Measurements from ENCODE around the gene KBTBD4.

The KBTBD4 gene

GRCh38 chr11:47578524-47579494, at the start of gene KBTBD4, which contains the start of gene NDUFS3:
Gene KBTBD4 (minus strand): TSS chr11:47578970. CDS start chr11:47578951, 19 bp downstream.
Gene NDUFS3 (plus strand): TSS chr11:47579074. CDS start chr11:47579092, 18 bp downstream.
- peaks cover 27 to 44% of the 10 kb centered on the region in 2 donors for H3K36me3 Mint-ChIP-seq
- H3K4me1 Mint-ChIP-seq = peaks cover 20 to 32% of the 10 kb centered on the region in 2 donors
- DNase-seq = peak; percentile 80
- no peaks in the 10 kb centered on the region for H3K9me3 Mint-ChIP-seq
- ATAC-seq (replicated peaks) = peak; percentile 94 to 97
- no peaks in the 10 kb centered on the region for H3K27me3 Mint-ChIP-seq
- H3K27ac Mint-ChIP-seq = peak within 1 kb of the TSS; percentile 98
- peak within 1 kb of the TSS; percentile 91 to 98 for H3K4me3 Mint-ChIP-seq

GRCh38 chr11:47628026-47628425, 49.3 kb upstream of the KBTBD4 start:
- H3K4me1 Mint-ChIP-seq = no peaks in the 10 kb centered on the region
- ATAC-seq (replicated peaks) = no peak

GRCh38 chr11:47626234-47626633, 47.5 kb upstream of the KBTBD4 start:
- Mint-ChIP-seq H3K4me3 (no peak overlapping the region), H3K36me3 (peaks cover 34 to 42% of the 10 kb centered on the region in 2 donors), H3K9me3 (no peaks in the 10 kb centered on the region), H3K27me3 (no peaks in the 10 kb centered on the region), H3K27ac (no peak overlapping the region), H3K4me1 (no peaks in the 10 kb centered on the region)
- no peak for ATAC-seq (replicated peaks)
- DNase-seq = no peak

More at GRCh38 chr11:47628026-47628425, 49.3 kb upstream of the KBTBD4 start:
- peaks cover 36 to 41% of the 10 kb centered on the region in 2 donors for H3K36me3 Mint-ChIP-seq
- no peak overlapping the region for H3K27ac Mint-ChIP-seq
- H3K27me3 Mint-ChIP-seq = no peaks in the 10 kb centered on the region
- DNase-seq = no peak
- no peaks in the 10 kb centered on the region for H3K9me3 Mint-ChIP-seq
- H3K4me3 Mint-ChIP-seq = no peak overlapping the region

GRCh38 chr11:47620836-47621378, 42.1 kb upstream of the KBTBD4 start:
- Mint-ChIP-seq H3K9me3 (no peaks in the 10 kb centered on the region), H3K4me1 (no peaks in the 10 kb centered on the region), H3K4me3 (no peak overlapping the region), H3K27me3 (no peaks in the 10 kb centered on the region), H3K27ac (no peak overlapping the region), H3K36me3 (peaks cover 20 to 31% of the 10 kb centered on the region in 2 donors)
- DNase-seq (no peak), ATAC-seq (replicated peaks) (no peak)

- Mint-ChIP-seq H3K36me3 (peaks cover 6 to 21% of the 10 kb centered on the region in 2 donors), H3K9me3 (no peaks in the 10 kb centered on the region), H3K4me1 (no peaks in the 10 kb centered on the region), H3K4me3 (no peak overlapping the region), H3K27ac (no peak overlapping the region), H3K27me3 (no peaks in the 10 kb centered on the region)
- no peak for ATAC-seq (replicated peaks)
- no peak for DNase-seq
Observed at GRCh38 chr11:47617417-47617809, 38.6 kb upstream of the KBTBD4 start.

- DNase-seq = no peak
- Mint-ChIP-seq H3K9me3 (no peaks in the 10 kb centered on the region), H3K36me3 (peaks cover 6 to 17% of the 10 kb centered on the region in 2 donors), H3K4me1 (peaks cover 0 to 4% of the 10 kb centered on the region in 2 donors), H3K4me3 (no peak overlapping the region), H3K27me3 (no peaks in the 10 kb centered on the region), H3K27ac (no peak overlapping the region)
- ATAC-seq (replicated peaks) = no peak
Observed at GRCh38 chr11:47616726-47617416, 38.1 kb upstream of the KBTBD4 start.

GRCh38 chr11:47615249-47615648, 36.5 kb upstream of the KBTBD4 start:
- Mint-ChIP-seq H3K27ac (peak overlapping the region; percentile 42), H3K4me3 (no peak overlapping the region), H3K27me3 (no peaks in the 10 kb centered on the region), H3K4me1 (peaks cover 9 to 17% of the 10 kb centered on the region in 2 donors), H3K9me3 (no peaks in the 10 kb centered on the region), H3K36me3 (peaks cover 14 to 16% of the 10 kb centered on the region in 2 donors)
- DNase-seq (no peak), ATAC-seq (replicated peaks) (no peak)

- Mint-ChIP-seq H3K36me3 (peaks cover 0 to 16% of the 10 kb centered on the region in 2 donors), H3K4me3 (peak overlapping the region in 1 of 2 donors; percentile 21), H3K27me3 (no peaks in the 10 kb centered on the region), H3K4me1 (peaks cover 9 to 23% of the 10 kb centered on the region in 2 donors), H3K27ac (peak overlapping the region; percentile 51), H3K9me3 (no peaks in the 10 kb centered on the region)
- DNase-seq = no peak
- ATAC-seq (replicated peaks) = peak; percentile 95 to 96
Observed at GRCh38 chr11:47611348-47611794, 32.6 kb upstream of the KBTBD4 start.

GRCh38 chr11:47609675-47610074, 30.9 kb upstream of the KBTBD4 start:
- Mint-ChIP-seq H3K9me3 (no peaks in the 10 kb centered on the region), H3K36me3 (peaks cover 0 to 20% of the 10 kb centered on the region in 2 donors), H3K4me3 (no peak overlapping the region), H3K27ac (no peak overlapping the region), H3K4me1 (peaks cover 9 to 23% of the 10 kb centered on the region in 2 donors), H3K27me3 (no peaks in the 10 kb centered on the region)
- ATAC-seq (replicated peaks) (no peak), DNase-seq (no peak)

- DNase-seq (no peak), ATAC-seq (replicated peaks) (no peak)
- Mint-ChIP-seq H3K4me1 (peaks cover 9 to 23% of the 10 kb centered on the region in 2 donors), H3K4me3 (no peak overlapping the region), H3K27ac (no peak overlapping the region), H3K36me3 (peaks cover 0 to 20% of the 10 kb centered on the region in 2 donors), H3K27me3 (no peaks in the 10 kb centered on the region), H3K9me3 (no peaks in the 10 kb centered on the region)
Observed at GRCh38 chr11:47607380-47607779, 28.6 kb upstream of the KBTBD4 start.

GRCh38 chr11:47606731-47607130, 28.0 kb upstream of the KBTBD4 start:
- Mint-ChIP-seq H3K36me3 (peaks cover 0 to 20% of the 10 kb centered on the region in 2 donors), H3K4me3 (no peak overlapping the region), H3K4me1 (peaks cover 8 to 17% of the 10 kb centered on the region in 2 donors), H3K9me3 (no peaks in the 10 kb centered on the region), H3K27ac (no peak overlapping the region), H3K27me3 (no peaks in the 10 kb centered on the region)
- ATAC-seq (replicated peaks) (peak in 1 of 2 donors; percentile 36), DNase-seq (no peak)

- ATAC-seq (replicated peaks) = no peak
- H3K27me3 Mint-ChIP-seq = no peaks in the 10 kb centered on the region
Observed at GRCh38 chr11:47605921-47606320, 27.2 kb upstream of the KBTBD4 start.

GRCh38 chr11:47603295-47603694, 24.5 kb upstream of the KBTBD4 start:
- H3K4me1 Mint-ChIP-seq = peaks cover 0 to 4% of the 10 kb centered on the region in 2 donors
- DNase-seq = no peak
- peaks cover 0 to 8% of the 10 kb centered on the region in 2 donors for H3K36me3 Mint-ChIP-seq
- no peak overlapping the region for H3K27ac Mint-ChIP-seq
- no peaks in the 10 kb centered on the region for H3K9me3 Mint-ChIP-seq
- no peak overlapping the region for H3K4me3 Mint-ChIP-seq
- peaks cover 0 to 5% of the 10 kb centered on the region in 2 donors for H3K27me3 Mint-ChIP-seq
- ATAC-seq (replicated peaks) = no peak

More at GRCh38 chr11:47605921-47606320, 27.2 kb upstream of the KBTBD4 start:
- DNase-seq = no peak
- Mint-ChIP-seq H3K36me3 (peaks cover 0 to 14% of the 10 kb centered on the region in 2 donors), H3K9me3 (no peaks in the 10 kb centered on the region), H3K4me1 (peaks cover 0 to 9% of the 10 kb centered on the region in 2 donors), H3K4me3 (no peak overlapping the region), H3K27ac (no peak overlapping the region)

- no peak for ATAC-seq (replicated peaks)
- Mint-ChIP-seq H3K4me1 (no peaks in the 10 kb centered on the region), H3K27me3 (peaks cover 12 to 13% of the 10 kb centered on the region in 2 donors), H3K36me3 (no peaks in the 10 kb centered on the region), H3K4me3 (no peak overlapping the region), H3K9me3 (no peaks in the 10 kb centered on the region), H3K27ac (no peak overlapping the region)
- DNase-seq = no peak
Observed at GRCh38 chr11:47599902-47600301, 21.1 kb upstream of the KBTBD4 start.
